HCT116 (cell line): ENCODE results near the gene SOAT2. TPM values are rescaled to one million over a fixed set of nuclear protein-coding genes. Genes with fewer than 3 reads are reported as not detected.

Experiments
- ATAC-seq: fragments of 200-7000 bp; cut with Tn5 transposase; 2 replicates; pipeline ENCODE4 v1.9.1; 2020; ENCODE audit warnings: mild to moderate bottlenecking, moderate library complexity
- BruUV-seq: library from RNA; stranded (reverse); fragments of 400-500 nt; replicated peaks from 2 replicates; lab custom pipeline; 2021; lab: Mats Ljungman, UMichigan
- CTCF ChIA-PET: fragments of 300-600 bp; sonication (Branson Sonifier 250); formaldehyde crosslinking; loops from one replicate; lab custom pipeline; 2021; ENCODE audit warnings: antibody characterized with exemption; lab: Charles Lee
- POLR2A ChIA-PET: fragments of 300-600, 350-600 bp; sonication (Branson Sonifier 250); formaldehyde crosslinking; loops from one replicate; lab custom pipeline; 2021; ENCODE audit warnings: antibody characterized with exemption; lab: Charles Lee
- RAD21 ChIA-PET, 2 experiments: fragments of 300-600 bp; sonication (Branson Sonifier 250); formaldehyde crosslinking; loops; one replicate each; lab custom pipeline; 2023; ENCODE audit warnings: low total read pairs in 2 of 2; ENCODE audit not compliant: uncharacterized antibody in 2 of 2, unreplicated experiment in 2 of 2, low non-redundant PET in 1 of 2; lab: Charles Lee
- DNase-seq: peaks from one replicate; pipeline ENCODE4 v3.0.0-alpha.2; 2010; ENCODE audit warnings: low read depth, low spot score
- H2AFZ ChIP-seq: fragments of 200-600 bp; shearing (Covaris generic), sonication (generic); 2 replicates; pipeline ENCODE4 v1.6.1; 2017; ENCODE audit warnings: low read depth, mixed run types, mixed read lengths, antibody characterized with exemption, low read length; ENCODE audit not compliant: poor library complexity, severe bottlenecking
- H3K27ac ChIP-seq: 2 replicates; pipeline ENCODE4 v1.5.1; 2012; ENCODE audit warnings: low read depth, low read length
- H3K27me3 ChIP-seq: fragments of 200-600 bp; sonication (generic); 2 replicates; pipeline ENCODE4 v1.6.1; 2016; ENCODE audit warnings: mixed run types, low read length, mixed read lengths; ENCODE audit not compliant: insufficient read depth
- H3K36me3 ChIP-seq, 2 experiments: fragments of 200-500 bp in 1 of 2; fragments of 200-600 bp in 1 of 2; sonication (Bioruptor generic) in 1 of 2; sonication (generic) in 1 of 2; 2 replicates each; pipeline versions ENCODE4 v1.5.1 to v1.6.1; 2014 to 2016; ENCODE audit warnings: low read length in 2 of 2, inconsistent platforms in 1 of 2, mixed read lengths in 1 of 2, mixed run types in 1 of 2; ENCODE audit not compliant: insufficient read depth in 2 of 2, control insufficient read depth in 1 of 2
- H3K4me1 ChIP-seq, 2 experiments: fragments of 200-600 bp in 1 of 2; sonication (generic) in 1 of 2; 2 replicates each; pipeline versions ENCODE4 v1.5.1 to v1.6.1; 2012 to 2017; ENCODE audit warnings: low read length in 2 of 2, inconsistent platforms in 1 of 2, mild to moderate bottlenecking in 1 of 2, mixed read lengths in 1 of 2, mixed run types in 1 of 2, moderate library complexity in 1 of 2; ENCODE audit not compliant: insufficient read depth in 2 of 2, control insufficient read depth in 1 of 2
- H3K4me2 ChIP-seq: fragments of 200-600 bp; sonication (generic); 2 replicates; pipeline ENCODE4 v1.6.1; 2017; ENCODE audit warnings: mixed run types, low read length, mixed read lengths
- H3K4me3 ChIP-seq, 2 experiments: fragments of 200-600 bp in 1 of 2; sonication (generic) in 1 of 2; replicated peaks in 1 of 2; 2 replicates each; pipeline ENCODE4 v1.5.1; 2011 to 2016; ENCODE audit warnings: low read length in 2 of 2, control low read depth in 1 of 2, low read depth in 1 of 2, mild to moderate bottlenecking in 1 of 2, mixed read lengths in 1 of 2, mixed run types in 1 of 2
- H3K79me2 ChIP-seq: fragments of 200-600 bp; sonication (generic); 2 replicates; pipeline ENCODE4 v1.6.1; 2017; ENCODE audit warnings: mild to moderate bottlenecking, mixed run types, low read length, moderate library complexity, mixed read lengths; ENCODE audit not compliant: insufficient read depth
- H3K9ac ChIP-seq: fragments of 200-600 bp; sonication (generic); 2 replicates; pipeline ENCODE4 v1.6.1; 2016; ENCODE audit warnings: low read length, mixed read lengths
- H3K9me2 ChIP-seq: fragments of 200-600 bp; sonication (generic), shearing (Covaris generic); 2 replicates; pipeline ENCODE4 v1.6.1; 2017; ENCODE audit warnings: mixed run types, mild to moderate bottlenecking, moderate library complexity; ENCODE audit not compliant: insufficient read depth
- H3K9me3 ChIP-seq, 2 experiments: fragments of 200-500 bp in 1 of 2; fragments of 200-600 bp in 1 of 2; sonication (Bioruptor generic) in 1 of 2; sonication (generic) in 1 of 2; 2 replicates each; pipeline ENCODE4 v1.6.1; 2014 to 2017; ENCODE audit warnings: low read length in 2 of 2, mixed read lengths in 2 of 2, inconsistent platforms in 1 of 2, low read depth in 1 of 2, mild to moderate bottlenecking in 1 of 2, mixed run types in 1 of 2, moderate library complexity in 1 of 2; ENCODE audit not compliant: control insufficient read depth in 1 of 2, insufficient read depth in 1 of 2
- H4K20me1 ChIP-seq: fragments of 200-600 bp; sonication (generic), shearing (Covaris generic); 2 replicates; pipeline ENCODE4 v1.6.1; 2017; ENCODE audit warnings: mixed run types, mild to moderate bottlenecking, moderate library complexity; ENCODE audit not compliant: insufficient read depth
- CBX3 ChIP-seq: IDR thresholded peaks from 2 replicates; pipeline ENCODE4 v1.6.1; 2012; ENCODE audit warnings: low read depth
- CEBPB ChIP-seq: IDR thresholded peaks from 2 replicates; pipeline ENCODE4 v1.6.1; 2012; ENCODE audit warnings: low read depth
- EGR1 ChIP-seq: IDR thresholded peaks from 2 replicates; pipeline ENCODE4 v1.6.1; 2012; ENCODE audit warnings: low read depth
- EZH2 ChIP-seq: fragments of 200-600 bp; sonication (generic); IDR thresholded peaks from 2 replicates; pipeline ENCODE4 v1.6.1; 2017; ENCODE audit warnings: antibody characterized with exemption, mixed run types
- EZH2phosphoT487 ChIP-seq: fragments of 200-600 bp; IDR thresholded peaks from 2 replicates; pipeline ENCODE4 v1.6.1; 2018; ENCODE audit warnings: antibody characterized with exemption, borderline replicate concordance
- FOSL1 ChIP-seq: IDR thresholded peaks from 2 replicates; pipeline ENCODE4 v1.6.1; 2012; ENCODE audit warnings: low read depth
- MAX ChIP-seq: IDR thresholded peaks from 2 replicates; pipeline ENCODE4 v1.6.1; 2012
- POLR2A ChIP-seq: IDR thresholded peaks from 2 replicates; pipeline ENCODE4 v1.7.0; 2011; ENCODE audit warnings: borderline replicate concordance; ENCODE audit not compliant: insufficient read depth, insufficient read length; ENCODE audit errors: extremely low read depth
- POLR2AphosphoS5 ChIP-seq: IDR thresholded peaks from 2 replicates; pipeline ENCODE4 v1.6.1; 2011; ENCODE audit warnings: mild to moderate bottlenecking, low read depth, low read length, moderate library complexity
- REST ChIP-seq: IDR thresholded peaks from 2 replicates; pipeline ENCODE4 v1.6.1; 2012; ENCODE audit warnings: low read depth
- SIN3A ChIP-seq: IDR thresholded peaks from 2 replicates; pipeline ENCODE4 v1.6.1; 2012; ENCODE audit warnings: low read depth
- YY1 ChIP-seq: IDR thresholded peaks from 2 replicates; pipeline ENCODE4 v1.6.1; 2011; ENCODE audit warnings: low read length, low read depth, moderate library complexity, mild to moderate bottlenecking; ENCODE audit not compliant: insufficient replicate concordance; ENCODE audit errors: extremely low read depth
- ZNF274 ChIP-seq: fragments of 200-500 bp; sonication (Bioruptor generic); IDR thresholded peaks from 2 replicates; pipeline ENCODE4 v1.6.1; 2014; ENCODE audit warnings: mild to moderate bottlenecking, low read depth, low read length, inconsistent platforms
- intact Hi-C: fragments of 100-400 bp; cut with micrococcal nuclease; formaldehyde crosslinking; loops from 2 replicates; pipeline ENCODE4 v1.10.0; 2022
- total RNA-seq: library from RNA; stranded (reverse); gene quantifications from one replicate; pipeline ENCODE4 v1.2.1, GENCODE V29; 2021; ENCODE audit not compliant: unreplicated experiment

SOAT2 gene
- total RNA-seq, 1 experiment from 2014 or later = 0.17 TPM

- TF ChIP-seq EZH2 (no peak), EGR1 (no peak)
Measured at GRCh38 chr12:53062011-53062961, 41.0 kb upstream of the SOAT2 start (continued).

- DNase-seq (no peak), ATAC-seq (no peak)
- Histone ChIP-seq H3K27me3 (no peaks in the 10 kb centered on the region), H3K27ac (no peak overlapping the region), H3K4me1 (peaks cover 25 to 52% of the 10 kb centered on the region in 2 experiments), H4K20me1 (peaks cover 3% of the 10 kb centered on the region; the same call in 1 of the 2 replicates), H3K79me2 (no peaks in the 10 kb centered on the region), H3K4me2 (no peak overlapping the region), H3K4me3 (no peak overlapping the region), H2AFZ (no peak overlapping the region), H3K9ac (no peak overlapping the region), H3K9me3 (no peaks in the 10 kb centered on the region), H3K36me3 (peaks cover 3 to 29% of the 10 kb centered on the region in 2 experiments; a peak in 3 of 4 replicates), H3K9me2 (no peaks in the 10 kb centered on the region)
- TF ChIP-seq REST = no peak
- TF ChIP-seq EZH2phosphoT487 = no peak
- no peak for TF ChIP-seq YY1
- no peak for TF ChIP-seq SIN3A
- no peak for TF ChIP-seq CBX3
- no peak for TF ChIP-seq POLR2A
- no peak for TF ChIP-seq CEBPB
- no peak for TF ChIP-seq EGR1
- TF ChIP-seq POLR2AphosphoS5 = no peak
- TF ChIP-seq MAX = no peak
- no peak for TF ChIP-seq ZNF274
- no peak for TF ChIP-seq FOSL1
- ChIA-PET RAD21 (no interaction called here), POLR2A (interaction anchor here (0.6 to 1.9 kb wide), 2 partner anchors 9 to 181 kb away, joined by 3 to 5 read pairs; no protein-coding TSS in a partner anchor), CTCF (interaction anchor here (0.8 to 1.4 kb wide), 4 partner anchors 16 to 135 kb away, joined by 3 to 4 read pairs (median 3); partner anchors contain the start of gene SPRYD3)
- intact Hi-C loops = loop anchor here (10.0 kb wide), 1 partner anchor 222 kb away; no protein-coding TSS in a partner anchor
- BruUV-seq = no TSS peak
Measured at GRCh38 chr12:53062977-53063707, 40.1 kb upstream of the SOAT2 start.
